GM21381 (cell line): Measurements from ENCODE around the gene EBLN2.

Source experiments
- ATAC-seq: cut with Tn5 transposase; IDR thresholded peaks from one replicate; pipeline ENCODE4 v1.9.1; 2021; ENCODE audit warnings: mild to moderate bottlenecking, moderate library complexity; ENCODE audit not compliant: unreplicated experiment

The EBLN2 gene

DNA sequence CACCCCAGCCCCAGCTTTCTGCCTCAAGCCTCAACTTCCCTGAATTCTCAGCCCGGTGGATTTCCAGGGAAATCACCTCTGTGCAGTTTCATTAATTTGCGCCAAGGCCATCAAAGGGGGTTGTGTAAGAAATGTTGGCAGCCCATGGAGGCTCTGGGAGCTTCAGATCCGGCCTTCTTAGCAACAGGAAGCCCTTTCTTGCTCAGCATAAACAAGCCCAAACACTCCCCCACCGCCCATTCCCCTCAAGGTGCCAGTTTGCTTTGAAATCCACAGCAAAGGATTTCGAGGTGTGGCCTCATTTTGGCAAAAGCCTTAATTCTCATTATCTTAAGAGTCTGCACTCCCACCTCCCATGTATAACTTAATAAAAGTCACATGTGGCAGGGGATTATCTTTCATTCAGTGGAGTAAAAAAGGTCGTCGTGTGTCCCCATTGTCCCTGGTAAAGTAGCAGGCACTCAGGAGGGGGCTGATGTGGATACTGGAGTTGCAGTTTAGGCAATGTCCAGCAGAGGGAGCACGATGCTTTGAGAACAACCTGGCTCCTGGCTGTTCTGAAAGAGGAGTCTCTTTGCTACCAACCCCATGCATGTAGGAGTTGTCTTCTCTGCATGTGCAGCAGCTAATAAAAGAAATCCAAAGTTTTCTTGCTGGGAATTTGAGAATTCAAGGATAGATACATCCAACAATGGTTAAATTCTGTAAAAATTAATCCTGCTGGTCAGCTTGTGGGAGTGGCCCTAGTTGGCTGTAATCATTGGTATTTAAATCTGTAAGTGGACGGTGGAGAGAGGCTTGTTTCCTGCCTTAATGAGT is 39.5 kb downstream of the EBLN2 start:
- peak; percentile 88 for ATAC-seq

GRCh38 chr3:73101881-73102280 is 40.4 kb downstream of the EBLN2 start:
- ATAC-seq = no peak

DNA sequence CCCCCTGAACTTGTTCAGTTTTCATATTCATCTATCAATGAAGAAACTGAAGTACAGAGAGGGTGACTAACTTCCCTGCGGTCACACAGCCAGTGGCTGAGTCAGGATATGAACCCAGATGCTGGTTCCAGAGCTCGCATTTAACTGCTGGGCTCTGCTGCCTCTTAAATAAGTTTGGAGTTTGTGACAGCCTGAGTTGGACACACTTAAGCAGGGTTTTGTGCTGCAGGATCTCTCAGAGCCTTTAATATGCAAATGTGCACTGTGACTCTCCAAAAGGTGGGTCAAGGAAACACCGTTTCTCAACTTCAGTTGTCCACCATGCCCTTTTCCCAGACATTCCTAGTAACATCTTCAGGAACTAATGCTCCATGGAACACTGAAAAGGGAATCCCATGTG is 45.8 kb downstream of the EBLN2 start:
- ATAC-seq = no peak

DNA sequence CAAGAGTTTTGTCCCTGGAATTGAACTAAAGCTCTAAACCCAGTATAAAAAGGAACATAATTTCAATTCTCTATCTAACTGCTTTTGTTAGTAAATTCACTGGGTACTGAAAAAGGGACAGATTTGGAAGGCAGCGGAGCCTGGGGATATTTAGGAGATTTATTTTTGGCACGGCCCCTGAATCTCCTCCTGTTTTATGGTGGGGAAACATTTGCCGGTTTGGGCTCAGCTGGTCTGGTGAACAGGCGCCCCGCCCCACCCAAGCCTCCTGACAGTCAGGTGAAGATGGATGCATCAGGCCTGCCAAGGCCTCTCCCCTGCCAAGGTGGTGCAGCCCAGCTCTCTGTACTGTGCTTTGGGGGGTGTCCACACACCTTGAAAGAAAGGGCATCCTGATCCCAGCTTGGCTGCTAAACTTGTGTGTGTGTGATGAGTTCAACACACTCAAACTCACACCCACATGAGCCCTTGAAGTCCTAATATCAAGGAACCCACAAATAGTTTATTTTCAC is 46.3 kb downstream of the EBLN2 start:
- no peak for ATAC-seq

GRCh38 chr3:73108750-73109149 is 47.3 kb downstream of the EBLN2 start:
- no peak for ATAC-seq

DNA sequence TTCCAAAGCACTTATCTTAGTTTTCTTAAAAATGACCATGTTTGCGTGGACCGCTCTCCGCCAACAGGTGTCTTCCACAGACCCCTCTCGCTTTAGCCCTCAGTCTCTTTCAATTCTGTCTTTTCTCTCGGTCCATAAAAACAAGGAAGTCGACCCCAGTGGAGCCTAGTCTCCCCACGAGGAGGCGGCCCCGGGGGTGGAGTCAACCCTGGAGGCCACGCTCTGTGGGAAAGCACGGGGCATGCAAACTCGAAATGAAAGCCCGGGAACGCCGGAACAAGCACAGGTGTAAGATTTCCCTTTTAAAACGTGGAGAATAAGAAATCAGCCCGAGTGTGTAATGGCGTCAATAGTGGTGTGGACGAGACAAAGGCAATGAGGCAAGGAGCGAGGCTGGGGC is 49.1 kb downstream of the EBLN2 start:
- ATAC-seq = no peak
